HG03442 (cell line): ENCODE measurements around the gene FAM234B.

Experiments
- ATAC-seq: cut with Tn5 transposase; IDR thresholded peaks from one replicate; pipeline ENCODE4 v1.9.1; 2021; ENCODE audit warnings: mild to moderate bottlenecking, moderate library complexity; ENCODE audit not compliant: unreplicated experiment

FAM234B gene

GRCh38 chr12:13090054-13090453 lies 45.9 kb downstream of the FAM234B start:
- ATAC-seq: no peak

GRCh38 chr12:13091832-13092231 lies 47.7 kb downstream of the FAM234B start:
- no peak for ATAC-seq

- ATAC-seq: no peak
Observed at GRCh38 chr12:13093191-13093847, 49.1 kb downstream of the FAM234B start.

DNA sequence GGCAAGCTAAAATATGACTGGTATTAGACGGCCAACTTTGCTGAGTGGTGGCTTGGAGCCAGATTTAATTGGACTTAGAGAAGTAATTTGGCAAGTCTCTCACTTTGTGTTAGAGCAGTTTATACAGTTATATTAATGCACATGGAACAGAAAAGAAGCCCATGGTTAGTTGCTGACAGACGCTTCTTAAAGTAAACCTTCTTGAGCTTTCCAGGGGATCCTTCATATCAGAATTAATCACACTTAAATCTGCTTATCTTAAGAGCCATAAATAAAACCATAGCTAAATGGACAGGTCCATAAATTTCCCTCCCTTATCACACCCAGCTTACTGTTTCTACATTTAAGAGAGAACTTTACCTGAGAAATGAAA lies 49.7 kb downstream of the FAM234B start:
- no peak for ATAC-seq

GRCh38 chr12:13094367-13094766 lies 50.2 kb downstream of the FAM234B start:
- no peak for ATAC-seq

- no peak for ATAC-seq
Observed at GRCh38 chr12:13095266-13095995, 51.2 kb downstream of the FAM234B start.

- no peak for ATAC-seq
Observed at GRCh38 chr12:13097491-13098011, 53.4 kb downstream of the FAM234B start.

DNA sequence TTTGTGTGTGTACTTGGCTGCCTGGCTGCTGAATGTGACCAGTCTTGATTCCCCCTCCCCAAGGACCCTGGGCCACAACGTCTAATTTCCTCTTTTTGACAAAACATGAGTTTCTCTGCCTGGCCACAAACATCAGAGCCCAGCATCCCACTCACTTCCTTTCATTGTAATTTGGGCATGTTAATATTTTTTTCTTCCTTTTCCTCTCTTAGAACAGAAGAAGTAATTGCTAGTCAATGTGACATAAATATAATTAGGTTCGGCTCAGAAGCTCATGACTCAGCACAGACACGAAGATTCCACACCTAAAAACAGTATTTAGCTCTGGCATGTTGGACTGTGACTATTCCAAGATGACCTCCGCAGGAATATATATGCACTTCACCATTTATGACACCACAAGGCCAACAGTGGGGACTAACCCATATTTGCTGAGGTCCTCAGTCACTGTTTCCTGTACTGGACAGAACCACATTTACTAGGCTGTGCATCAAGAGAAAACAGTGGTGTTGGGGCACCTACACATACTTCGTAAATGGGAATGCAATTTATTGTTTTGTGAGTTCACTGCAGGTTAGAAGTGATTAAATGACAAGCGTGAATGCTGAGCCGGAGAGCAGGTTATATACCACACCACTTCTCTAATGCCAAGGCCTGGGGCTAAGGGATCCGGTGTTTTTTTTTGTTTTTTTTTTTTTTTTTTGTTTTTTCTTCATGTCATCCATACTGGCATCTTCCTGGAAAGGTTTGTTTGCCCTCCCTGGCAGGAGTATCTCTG lies 55.1 kb downstream of the FAM234B start:
- no peak for ATAC-seq

DNA sequence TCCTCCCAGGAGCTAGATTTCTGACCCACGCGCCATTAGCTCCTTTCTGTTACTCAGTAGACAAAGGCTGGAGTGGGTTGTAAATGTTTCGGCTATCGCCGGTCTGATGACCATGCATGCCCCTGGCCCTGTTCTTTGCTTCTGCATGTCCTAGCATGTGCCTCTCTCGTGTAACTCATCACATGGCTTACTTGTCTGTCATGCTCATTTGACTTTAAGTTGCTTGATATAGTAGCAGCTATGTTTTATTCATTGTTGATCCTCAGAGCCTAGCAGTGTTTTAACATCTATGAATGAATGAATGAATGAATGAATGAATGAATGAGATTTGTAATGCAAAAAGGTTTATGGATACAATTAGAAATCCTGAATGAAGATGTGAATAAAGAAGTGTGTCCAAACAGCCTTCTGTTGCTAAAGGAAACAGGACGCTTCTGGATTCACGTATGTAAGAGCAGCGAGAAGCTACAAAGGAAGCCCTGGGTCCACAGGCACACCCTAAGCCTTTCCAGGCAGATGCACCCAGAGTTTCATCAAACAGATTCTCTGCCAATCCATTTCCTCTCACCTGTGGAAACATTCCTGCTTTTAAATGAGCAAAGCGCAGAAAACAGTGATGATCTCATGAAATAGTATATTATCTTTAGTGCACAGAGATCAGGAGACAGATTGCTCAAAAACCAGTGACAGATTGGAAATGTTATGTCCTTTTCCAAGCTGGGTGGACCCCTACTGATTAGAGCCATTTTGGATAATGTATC lies 55.8 kb downstream of the FAM234B start:
- no peak for ATAC-seq

DNA sequence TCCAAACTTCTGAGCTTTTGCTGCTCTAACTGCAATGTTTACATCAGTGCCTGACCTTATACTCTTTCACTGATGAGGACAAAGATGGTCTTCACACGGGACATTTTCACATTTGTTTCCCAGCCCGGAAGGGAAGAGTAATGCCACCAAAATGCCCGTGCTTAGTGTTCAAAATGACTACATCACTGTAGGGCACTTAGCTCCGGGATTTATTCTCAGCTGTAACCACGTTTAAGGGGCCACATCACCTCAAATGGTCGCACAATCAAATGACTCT lies 56.4 kb downstream of the FAM234B start:
- ATAC-seq: no peak

DNA sequence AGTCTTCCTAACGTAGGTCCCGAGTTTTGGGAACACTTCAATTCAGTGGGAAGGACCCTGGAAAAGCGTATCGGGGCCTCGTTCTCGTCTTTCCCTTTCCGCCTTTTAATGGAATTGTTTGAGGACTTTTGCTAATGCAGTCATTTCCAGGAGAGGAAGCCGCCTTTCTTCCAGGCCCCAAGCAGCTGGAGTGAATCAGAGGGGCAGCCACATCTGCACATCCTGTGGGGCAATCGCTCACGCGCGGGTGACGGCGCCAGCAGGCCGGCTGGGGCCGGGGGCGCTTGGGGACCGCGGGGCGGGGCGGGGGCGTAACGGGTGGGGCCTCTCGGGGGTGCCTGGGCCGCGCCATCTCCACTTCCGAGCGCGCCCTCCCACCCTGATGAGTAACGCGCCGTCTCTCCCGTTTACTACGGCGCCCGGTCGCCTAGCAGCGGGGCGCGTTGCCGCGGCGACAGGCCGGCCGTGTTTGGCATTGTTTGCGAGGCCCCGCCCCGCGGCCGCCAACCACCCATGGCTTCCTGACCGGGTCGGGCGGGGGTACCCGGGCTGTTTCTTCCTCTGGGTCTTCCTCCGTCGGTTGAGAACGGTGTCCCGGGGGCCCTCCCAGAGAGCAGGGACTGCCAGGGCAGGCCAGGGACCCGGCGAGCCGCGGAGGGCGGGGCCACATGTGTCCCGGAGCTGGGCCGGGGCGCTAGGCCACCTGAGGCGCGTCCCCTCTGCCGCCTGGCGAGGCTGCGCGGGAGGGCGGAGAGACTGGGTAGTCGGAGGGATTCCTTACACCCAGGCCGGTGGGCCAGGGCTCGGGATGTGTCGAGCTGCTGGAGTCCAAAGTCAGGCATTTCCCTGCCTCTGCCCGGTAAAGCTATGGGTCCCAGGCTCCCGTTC lies 56.9 kb downstream of the FAM234B start:
- peak; percentile 85 for ATAC-seq

DNA sequence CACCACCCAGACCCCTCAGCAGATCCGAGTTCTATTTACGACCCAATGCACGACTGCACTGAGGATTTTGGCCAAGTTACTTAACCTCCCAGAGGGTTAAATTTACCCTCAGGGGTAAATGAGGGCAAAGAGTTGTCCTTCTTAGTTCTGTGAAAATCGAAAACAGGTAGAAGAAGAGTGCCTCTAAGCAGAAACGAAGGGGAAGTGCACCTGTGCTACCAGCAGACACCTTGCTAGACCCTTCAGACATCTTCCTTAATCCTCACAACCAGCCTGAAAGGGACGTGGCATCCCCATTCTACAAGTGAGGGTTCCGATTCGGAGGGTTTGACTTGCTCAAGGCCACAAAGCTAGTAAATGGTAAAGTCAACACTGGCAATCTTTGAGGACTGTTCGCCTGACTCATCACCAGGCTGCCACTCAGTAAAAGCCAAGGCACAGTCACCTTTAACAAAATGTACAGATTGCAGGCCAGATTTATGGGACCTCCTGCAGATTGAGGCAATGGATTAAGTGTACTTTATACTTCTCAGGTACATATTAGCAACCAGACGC lies 57.7 kb downstream of the FAM234B start:
- ATAC-seq: no peak

GRCh38 chr12:13102461-13103195 lies 58.4 kb downstream of the FAM234B start:
- ATAC-seq: no peak

DNA sequence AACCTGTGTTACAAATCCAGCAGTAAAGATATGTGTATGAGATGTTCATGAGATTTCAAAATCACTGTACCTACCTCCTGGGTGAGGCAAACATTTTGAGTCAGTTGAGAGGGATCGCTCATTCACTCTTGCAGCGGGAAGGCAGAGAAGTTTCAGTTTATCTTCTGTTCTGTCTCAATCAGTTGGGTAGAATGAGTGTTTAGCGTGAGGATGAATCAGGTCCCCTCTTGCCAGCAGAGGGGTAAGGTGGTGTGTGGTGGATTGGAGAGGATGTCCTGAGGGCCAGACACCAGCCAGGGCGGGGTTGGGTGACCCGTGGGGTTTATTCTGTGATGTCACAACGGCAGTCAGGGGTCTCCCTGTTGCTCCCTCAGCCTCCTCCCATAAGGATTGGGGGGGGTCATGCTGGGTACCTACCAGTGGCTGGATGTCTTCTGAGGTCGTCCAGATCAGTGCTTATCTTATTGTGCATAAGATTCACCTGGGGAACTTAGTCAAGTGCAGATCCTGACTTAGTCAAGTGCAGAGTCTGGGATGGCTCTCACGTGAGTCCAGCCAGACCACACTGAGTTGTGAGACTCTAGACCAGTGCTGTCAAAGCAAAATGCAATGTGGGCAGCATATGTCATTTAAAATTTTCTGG lies 59.3 kb downstream of the FAM234B start, which contains the start of gene GSG1:
Gene GSG1, minus strand, starts transcription at position 277 of the 643 bp plus-strand sequence. Its CDS starts 155 bp downstream, at position 122.
- no peak for ATAC-seq

DNA sequence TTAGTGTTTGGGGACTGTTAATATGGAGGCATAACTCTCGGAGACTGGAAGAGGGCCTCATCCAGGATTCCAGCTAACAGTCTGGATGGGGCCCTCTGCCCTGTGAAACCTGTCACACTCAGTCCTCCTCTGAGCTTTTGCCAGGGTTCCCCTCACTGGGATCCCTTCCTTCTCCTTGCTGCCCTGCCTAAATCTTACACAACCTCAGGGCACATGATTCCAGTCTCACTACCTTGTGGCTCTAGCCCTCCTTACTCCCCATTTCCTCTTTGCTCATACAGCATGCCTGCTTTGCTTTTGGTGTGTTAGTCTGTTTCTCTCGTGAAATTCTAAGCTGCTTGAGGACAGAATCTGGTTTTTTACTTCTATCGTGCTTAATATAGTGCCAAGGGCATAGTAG lies 60.2 kb downstream of the FAM234B start:
- no peak for ATAC-seq

GRCh38 chr12:13105781-13106180 lies 61.6 kb downstream of the FAM234B start:
- ATAC-seq: no peak

DNA sequence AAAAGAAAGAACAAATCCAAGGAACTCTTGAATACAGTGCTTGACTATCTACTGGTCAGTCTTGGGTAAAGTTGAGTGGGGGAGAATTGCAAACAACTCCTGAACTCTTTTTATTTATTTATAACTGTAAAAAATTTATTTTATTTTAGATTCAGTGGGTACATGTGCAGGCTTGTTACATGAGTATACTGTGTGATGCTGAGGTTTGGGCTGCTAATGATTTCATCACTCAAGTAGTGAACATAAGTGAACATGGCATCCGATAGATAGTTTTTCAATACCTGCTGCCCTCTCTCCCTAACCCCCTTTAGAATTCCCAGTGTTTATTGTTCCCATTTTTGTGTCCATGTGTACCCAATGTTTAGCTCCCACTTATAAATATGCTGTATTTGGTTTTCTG lies 62.5 kb downstream of the FAM234B start:
- no peak for ATAC-seq

DNA sequence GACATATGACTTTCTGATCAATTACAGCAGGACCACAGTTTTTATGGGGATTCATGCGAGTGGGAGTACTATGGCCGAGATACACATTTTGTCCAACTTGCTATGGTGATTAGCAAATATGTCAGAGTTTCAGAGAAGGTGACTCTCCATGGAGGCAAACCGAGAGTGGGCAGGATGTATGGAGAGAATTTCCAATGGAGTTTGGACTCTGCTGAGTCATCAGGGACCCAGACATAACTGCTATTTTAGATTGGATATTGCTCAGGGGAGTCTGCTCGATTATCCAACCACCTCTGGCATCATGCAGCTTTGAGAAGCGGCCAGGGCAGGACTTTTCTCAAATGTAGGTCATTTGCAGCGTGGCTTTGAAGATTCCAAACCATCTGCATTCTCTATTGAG lies 68.8 kb downstream of the FAM234B start:
- no peak for ATAC-seq
